RWPE1 (cell line): Measurements from ENCODE around the gene LDLRAD4.

ENCODE experiments used
- CTCF ChIA-PET: fragments of 350-600 bp; sonication (Branson Sonifier 250); formaldehyde crosslinking; extraction: SDS; loops from one replicate; lab custom pipeline; 2021; lab: Yijun Ruan, JAX
- POLR2A ChIA-PET: fragments of 400-600 bp; formaldehyde crosslinking; extraction: SDS; loops from one replicate; lab custom pipeline; 2020; ENCODE audit warnings: antibody characterized with exemption; ENCODE audit not compliant: low non-redundant PET; lab: Yijun Ruan, JAX
- DNase-seq: peaks from one replicate; pipeline ENCODE4 v3.0.0; 2012; ENCODE audit warnings: low spot score
- H3K27ac ChIP-seq: fragments of 450-650 bp; 2 replicates; pipeline ENCODE4 v1.5.1; 2017
- CTCF ChIP-seq: fragments of 450-650 bp; conservative IDR thresholded peaks from 2 replicates; pipeline ENCODE4 v1.5.1; 2017; ENCODE audit warnings: low read depth, mild to moderate bottlenecking

Gene LDLRAD4

DNA sequence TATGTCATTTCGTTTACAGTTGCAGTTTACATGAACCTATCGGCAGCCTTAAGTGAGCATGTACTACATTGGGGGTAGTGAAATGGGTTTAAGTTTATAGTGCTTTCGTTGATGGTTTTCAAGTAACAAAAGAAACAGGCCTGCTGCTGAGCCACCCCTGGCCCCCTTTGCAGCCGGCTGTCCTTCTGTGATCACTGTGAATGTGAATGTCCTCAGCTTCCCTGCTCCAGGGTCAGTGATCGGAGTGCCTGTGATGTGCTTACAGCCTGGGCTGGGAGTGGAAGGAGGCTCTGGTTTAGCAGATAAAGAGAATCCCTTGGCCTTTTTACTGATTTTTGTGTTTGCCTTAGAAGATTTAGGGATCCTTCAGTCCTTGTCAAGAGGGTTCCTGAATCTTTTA lies 353.6 kb downstream of the LDLRAD4 start:
- ChIA-PET CTCF (no interaction called here), POLR2A (no interaction called here)
- no peak for DNase-seq
- H3K27ac ChIP-seq = no peak overlapping the region
- no peak for TF ChIP-seq CTCF

- no peak for TF ChIP-seq CTCF
- no peak for DNase-seq
- POLR2A ChIA-PET = no interaction called here
- no peak overlapping the region for H3K27ac ChIP-seq
- CTCF ChIA-PET = no interaction called here
Measured at GRCh38 chr18:13572721-13573120, 354.2 kb downstream of the LDLRAD4 start.

GRCh38 chr18:13573750-13574149 lies 355.2 kb downstream of the LDLRAD4 start:
- CTCF ChIA-PET = no interaction called here
- POLR2A ChIA-PET = no interaction called here
- no peak for DNase-seq
- no peak overlapping the region for H3K27ac ChIP-seq
- TF ChIP-seq CTCF = no peak

DNA sequence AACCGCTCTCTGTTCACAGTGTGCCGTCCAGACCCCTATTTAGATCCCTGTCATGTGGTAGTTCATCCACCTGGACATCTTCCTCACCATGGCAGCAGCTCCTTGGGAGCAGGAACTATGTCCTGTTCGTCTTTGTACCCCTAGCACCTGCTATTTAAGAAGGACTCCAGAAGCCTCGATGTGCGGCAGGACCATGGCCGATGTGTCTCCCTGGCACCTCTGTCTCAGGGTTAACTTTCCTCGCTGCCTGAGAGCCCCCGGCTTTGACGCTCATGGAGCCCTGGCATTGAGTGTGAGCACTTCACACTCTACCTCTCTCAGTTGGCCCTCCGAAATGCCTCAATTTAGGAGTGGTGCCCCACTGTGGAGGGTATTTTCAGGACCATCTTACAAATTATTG lies 355.8 kb downstream of the LDLRAD4 start:
- no peak for TF ChIP-seq CTCF
- ChIA-PET POLR2A (no interaction called here), CTCF (no interaction called here)
- no peak for DNase-seq
- H3K27ac ChIP-seq = no peak overlapping the region

DNA sequence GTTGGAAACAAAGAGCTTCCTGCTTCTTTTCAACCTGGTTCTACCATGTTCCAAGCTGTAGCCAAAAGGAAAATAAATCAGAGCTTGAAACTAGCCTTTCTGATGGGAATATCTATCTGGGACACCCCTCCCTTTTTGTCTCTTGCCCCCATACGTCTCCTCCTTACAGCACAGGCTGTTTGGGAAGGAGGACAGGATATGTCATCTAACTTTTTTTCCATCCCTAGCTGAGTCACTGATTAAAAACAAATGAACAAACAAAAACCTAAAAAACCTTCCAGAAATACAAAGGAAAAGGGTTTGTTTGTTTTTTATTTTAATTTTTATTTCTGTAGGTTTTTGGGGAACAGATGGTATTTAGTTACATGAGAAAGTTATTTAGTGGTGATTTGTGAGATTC lies 356.2 kb downstream of the LDLRAD4 start:
- no peak overlapping the region for H3K27ac ChIP-seq
- CTCF ChIA-PET = no interaction called here
- POLR2A ChIA-PET = no interaction called here
- no peak for TF ChIP-seq CTCF
- DNase-seq = no peak

- no peak overlapping the region for H3K27ac ChIP-seq
- no peak for TF ChIP-seq CTCF
- POLR2A ChIA-PET = no interaction called here
- CTCF ChIA-PET = interaction anchor here (1.1 kb wide), 1 partner anchor 8 kb away, joined by 3 read pairs; no protein-coding TSS in a partner anchor
- no peak for DNase-seq
Measured at GRCh38 chr18:13576598-13576997, 358.0 kb downstream of the LDLRAD4 start.
